Measurements from ENCODE around the gene VKORC1. TPM values are rescaled to one million over a fixed set of nuclear protein-coding genes. Genes with fewer than 3 reads are reported as not detected.
A peak's percentile ranks its signal among the peaks of the same experiment; 100 is the strongest.

Gene VKORC1
- total and polyA plus RNA-seq, 2 donors (not counting 1 experiment from before 2014, with no cell fraction given), result 118 to 301 TPM

GRCh38 chr16:31125844-31126243 lies 31.2 kb upstream of the VKORC1 start:
- no peak overlapping the region for H3K4me2 ChIP-seq (ENCODE audit: extremely low read depth, insufficient read depth, low read length)
- no peaks in the 10 kb centered on the region for H3K4me1 ChIP-seq (ENCODE audit: control insufficient read depth, extremely low read depth, insufficient read depth, low read length)
- no peaks in the 10 kb centered on the region for H3K79me2 ChIP-seq (ENCODE audit: control insufficient read depth, insufficient read depth, low read length)
- no peaks in the 10 kb centered on the region for H3K27me3 ChIP-seq (ENCODE audit: control insufficient read depth, insufficient read depth, low read length)
- no peak for DNase-seq (ENCODE audit: low read depth in 2 of 2)
- TF ChIP-seq CTCF (conservative IDR thresholded peaks at IDR 0.05 in 1 of 2, IDR thresholded peaks at IDR 0.05 in 1 of 2; ENCODE audit: low read depth in 1 of 2, low read length in 2 of 2) (no peak), EZH2 (IDR thresholded peaks at IDR 0.05; ENCODE audit: low read length, missing control alignments) (no peak)
- H2AFZ ChIP-seq (ENCODE audit: low read length), result no peak overlapping the region
- no peaks in the 10 kb centered on the region for H3K9me3 ChIP-seq (ENCODE audit: control insufficient read depth, insufficient read depth, low read depth, low read length)
- H3K36me3 ChIP-seq (ENCODE audit: control insufficient read depth, insufficient read depth, low read length), result peaks cover 3% of the 10 kb centered on the region
- H3K9ac ChIP-seq (ENCODE audit: insufficient read depth, low read length), result no peak overlapping the region
- H4K20me1 ChIP-seq (ENCODE audit: control insufficient read depth, extremely low read depth, insufficient read depth, low read length), result no peaks in the 10 kb centered on the region
- no peak overlapping the region for H3K4me3 ChIP-seq (replicated peaks in 1 of 4; ENCODE audit: control extremely low read depth in 1 of 4, insufficient read depth in 1 of 4, low read depth in 3 of 4, low read length in 4 of 4)
- H3K27ac ChIP-seq (ENCODE audit: insufficient read depth, low read length), result no peak overlapping the region

- Histone ChIP-seq H3K36me3 (ENCODE audit: control insufficient read depth, insufficient read depth, low read length) (peaks cover 7% of the 10 kb centered on the region), H3K79me2 (ENCODE audit: control insufficient read depth, insufficient read depth, low read length) (peaks cover 15% of the 10 kb centered on the region), H3K4me3 (replicated peaks in 1 of 4; ENCODE audit: control extremely low read depth in 1 of 4, insufficient read depth in 1 of 4, low read depth in 3 of 4, low read length in 4 of 4) (no peak overlapping the region), H3K27ac (ENCODE audit: insufficient read depth, low read length) (no peak overlapping the region), H3K4me1 (ENCODE audit: control insufficient read depth, extremely low read depth, insufficient read depth, low read length) (peaks cover 5% of the 10 kb centered on the region), H3K9ac (ENCODE audit: insufficient read depth, low read length) (no peak overlapping the region), H3K27me3 (ENCODE audit: control insufficient read depth, insufficient read depth, low read length) (no peaks in the 10 kb centered on the region), H4K20me1 (ENCODE audit: control insufficient read depth, extremely low read depth, insufficient read depth, low read length) (no peaks in the 10 kb centered on the region), H3K4me2 (ENCODE audit: extremely low read depth, insufficient read depth, low read length) (no peak overlapping the region), H3K9me3 (ENCODE audit: control insufficient read depth, insufficient read depth, low read depth, low read length) (no peaks in the 10 kb centered on the region), H2AFZ (ENCODE audit: low read length) (no peak overlapping the region)
- DNase-seq (ENCODE audit: low read depth in 2 of 2), result no peak
- no peak for TF ChIP-seq CTCF (conservative IDR thresholded peaks at IDR 0.05 in 1 of 2, IDR thresholded peaks at IDR 0.05 in 1 of 2; ENCODE audit: low read depth in 1 of 2, low read length in 2 of 2)
- no peak for TF ChIP-seq EZH2 (IDR thresholded peaks at IDR 0.05; ENCODE audit: low read length, missing control alignments)
These were observed 25.5 kb upstream of the VKORC1 start for GRCh38 chr16:31120129-31120528.

GRCh38 chr16:31118223-31119155 lies 23.9 kb upstream of the VKORC1 start:
- Histone ChIP-seq H2AFZ (ENCODE audit: low read length) (peak overlapping the region; percentile 67), H4K20me1 (ENCODE audit: control insufficient read depth, extremely low read depth, insufficient read depth, low read length) (no peaks in the 10 kb centered on the region), H3K4me3 (replicated peaks in 1 of 4; ENCODE audit: control extremely low read depth in 1 of 4, insufficient read depth in 1 of 4, low read depth in 3 of 4, low read length in 4 of 4) (peak overlapping the region; percentile 87 to 96 (median 94)), H3K79me2 (ENCODE audit: control insufficient read depth, insufficient read depth, low read length) (peaks cover 15% of the 10 kb centered on the region), H3K4me1 (ENCODE audit: control insufficient read depth, extremely low read depth, insufficient read depth, low read length) (peaks cover 5% of the 10 kb centered on the region), H3K27ac (ENCODE audit: insufficient read depth, low read length) (peak overlapping the region; percentile 99), H3K27me3 (ENCODE audit: control insufficient read depth, insufficient read depth, low read length) (no peaks in the 10 kb centered on the region), H3K9ac (ENCODE audit: insufficient read depth, low read length) (peak overlapping the region; percentile 88), H3K36me3 (ENCODE audit: control insufficient read depth, insufficient read depth, low read length) (peaks cover 7% of the 10 kb centered on the region), H3K4me2 (ENCODE audit: extremely low read depth, insufficient read depth, low read length) (peak overlapping the region; percentile 99), H3K9me3 (ENCODE audit: control insufficient read depth, insufficient read depth, low read depth, low read length) (no peaks in the 10 kb centered on the region)
- DNase-seq (ENCODE audit: low read depth in 2 of 2), result peak; percentile 52 to 69
- TF ChIP-seq CTCF (conservative IDR thresholded peaks at IDR 0.05 in 1 of 2, IDR thresholded peaks at IDR 0.05 in 1 of 2; ENCODE audit: low read depth in 1 of 2, low read length in 2 of 2), result no peak
- TF ChIP-seq EZH2 (IDR thresholded peaks at IDR 0.05; ENCODE audit: low read length, missing control alignments), result no peak

Data from fibroblast of lung (primary cell).